ENCODE results near the gene SAMM50. TPM values are rescaled to one million over a fixed set of nuclear protein-coding genes. Genes with fewer than 3 reads are reported as not detected.

Gene SAMM50
- total RNA-seq, 2 experiments from 2014 or later: 41.9 to 42.4 TPM

GRCh38 chr22:44020981-44021380, 65.7 kb downstream of the SAMM50 start:
- H3K27ac Mint-ChIP-seq: no peak overlapping the region
- CTCF ChIA-PET: interaction anchor here (1.0 kb wide), 1 partner anchor 28 kb away, joined by 5 read pairs; no protein-coding TSS in a partner anchor

DNA sequence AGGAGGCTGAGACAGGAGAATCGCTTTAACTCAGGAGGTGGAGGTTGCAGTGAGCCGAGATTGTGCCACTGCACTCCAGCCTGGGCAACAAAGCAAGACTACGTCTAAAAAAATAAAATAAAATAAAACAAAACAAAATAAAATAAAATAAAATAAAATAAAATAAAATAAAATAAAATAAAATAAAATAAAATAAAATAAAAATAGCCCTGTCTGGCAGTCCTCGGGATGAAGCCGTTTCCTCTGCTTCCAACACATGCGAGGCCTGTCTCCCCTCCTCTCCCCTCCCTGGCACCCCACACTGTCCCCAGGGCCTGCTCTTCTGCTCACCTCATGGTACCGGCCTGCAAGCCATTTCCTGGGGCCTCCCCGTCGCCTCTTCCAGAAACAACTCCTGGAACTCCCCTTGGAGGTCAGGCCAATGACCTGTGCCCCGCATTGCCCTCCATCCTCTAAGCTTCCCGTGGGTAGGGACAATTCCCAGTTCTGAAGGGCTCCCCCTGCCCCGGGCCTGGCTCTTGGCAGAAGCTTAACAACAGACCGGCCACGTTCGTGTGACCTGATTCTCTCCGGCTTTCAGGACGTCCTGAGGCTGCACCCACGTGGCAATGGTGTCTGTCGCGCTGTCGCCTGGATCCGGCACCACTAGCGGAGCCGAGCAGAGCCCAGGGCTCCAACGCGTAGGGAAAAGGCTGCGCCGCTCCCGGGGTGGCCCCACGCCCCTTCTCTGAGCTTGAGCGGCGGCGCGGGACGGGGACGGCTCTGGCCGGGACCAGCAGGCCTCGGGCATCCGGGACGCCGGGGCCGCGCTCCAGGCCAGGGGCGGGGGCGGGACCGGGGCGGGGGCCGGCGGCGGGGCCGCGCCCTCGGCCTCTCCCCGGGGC, 68.4 kb downstream of the SAMM50 start:
- H3K4me1 Mint-ChIP-seq: peaks cover 45% of the 10 kb centered on the region
- H3K27me3 Mint-ChIP-seq: no peaks in the 10 kb centered on the region
- peak; percentile 53 for DNase-seq
- H3K27ac Mint-ChIP-seq: peak overlapping the region; percentile 71
- POLR2A ChIA-PET: interaction anchor here (0.7 to 1.8 kb wide), 11 partner anchors 9 to 211 kb away, joined by 3 to 8 read pairs (median 4); partner anchors contain the start of genes EFCAB6, PARVG and SAMM50
- H3K9me3 Mint-ChIP-seq: no peaks in the 10 kb centered on the region
- H3K36me3 Mint-ChIP-seq (ENCODE audit: low read depth): no peaks in the 10 kb centered on the region
- CTCF ChIA-PET: interaction anchor here (3.2 kb wide), 1 partner anchor 30 kb away, joined by 9 read pairs; no protein-coding TSS in a partner anchor
- H3K4me3 Mint-ChIP-seq: peak overlapping the region; percentile 81

More at GRCh38 chr22:44020981-44021380, 65.7 kb downstream of the SAMM50 start:
- H3K27me3 Mint-ChIP-seq: no peaks in the 10 kb centered on the region
- H3K36me3 Mint-ChIP-seq (ENCODE audit: low read depth): no peaks in the 10 kb centered on the region
- H3K4me3 Mint-ChIP-seq: no peak overlapping the region
- POLR2A ChIA-PET: interaction anchor here (0.8 kb wide), 1 partner anchor 67 kb away, joined by 3 read pairs; no protein-coding TSS in a partner anchor
- no peak for DNase-seq
- H3K9me3 Mint-ChIP-seq: no peaks in the 10 kb centered on the region
- H3K4me1 Mint-ChIP-seq: peaks cover 23% of the 10 kb centered on the region

DNA sequence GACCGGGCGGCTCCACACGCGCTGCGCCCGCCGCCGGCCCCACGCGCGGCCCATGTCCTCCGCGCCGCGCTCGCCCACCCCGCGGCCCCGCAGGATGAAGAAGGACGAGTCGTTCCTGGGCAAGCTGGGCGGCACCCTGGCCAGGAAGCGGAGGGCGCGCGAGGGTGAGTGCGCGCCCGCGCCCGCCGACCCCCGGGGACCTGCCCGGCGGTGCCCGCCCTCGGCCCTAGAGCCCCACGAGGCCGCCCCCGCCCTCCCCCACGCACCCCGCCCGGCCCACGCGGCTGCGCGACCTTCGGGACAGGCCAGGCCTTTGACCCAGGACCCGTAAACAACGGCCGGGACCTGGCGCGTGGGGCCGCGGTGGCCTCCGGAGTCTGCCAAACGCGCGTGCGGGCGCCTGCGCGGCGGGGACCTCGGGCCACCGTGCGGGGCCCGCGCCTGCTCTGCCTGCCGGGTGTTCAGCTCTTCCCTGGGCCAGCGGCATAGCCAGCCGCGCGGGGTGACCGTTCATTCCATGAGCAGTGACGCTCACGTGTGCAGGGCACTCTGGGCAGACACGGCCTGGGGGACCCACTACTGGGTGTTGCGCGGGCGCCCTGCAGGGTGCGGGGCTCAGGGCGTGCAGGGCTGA, 69.2 kb downstream of the SAMM50 start, which contains the start of gene PARVB:
PARVB (plus strand) TSS at position 15 of the 634 bp plus-strand sequence; CDS start at position 53, 38 bp downstream.
- no peaks in the 10 kb centered on the region for H3K36me3 Mint-ChIP-seq (ENCODE audit: low read depth)
- peak within 1 kb of the TSS; percentile 92 for H3K27ac Mint-ChIP-seq
- H3K27me3 Mint-ChIP-seq: no peaks in the 10 kb centered on the region
- H3K4me3 Mint-ChIP-seq: peak within 1 kb of the TSS; percentile 81
- CTCF ChIA-PET: interaction anchor here (0.6 to 3.2 kb wide), 2 partner anchors 10 to 31 kb away, joined by 4 to 9 read pairs; no protein-coding TSS in a partner anchor
- H3K4me1 Mint-ChIP-seq: peaks cover 46% of the 10 kb centered on the region
- peak; percentile 31 for DNase-seq
- POLR2A ChIA-PET: interaction anchor here (1.0 to 1.8 kb wide), 10 partner anchors 9 to 212 kb away, joined by 3 to 8 read pairs (median 4); partner anchors contain the start of genes EFCAB6 and PARVG
- no peaks in the 10 kb centered on the region for H3K9me3 Mint-ChIP-seq

DNA sequence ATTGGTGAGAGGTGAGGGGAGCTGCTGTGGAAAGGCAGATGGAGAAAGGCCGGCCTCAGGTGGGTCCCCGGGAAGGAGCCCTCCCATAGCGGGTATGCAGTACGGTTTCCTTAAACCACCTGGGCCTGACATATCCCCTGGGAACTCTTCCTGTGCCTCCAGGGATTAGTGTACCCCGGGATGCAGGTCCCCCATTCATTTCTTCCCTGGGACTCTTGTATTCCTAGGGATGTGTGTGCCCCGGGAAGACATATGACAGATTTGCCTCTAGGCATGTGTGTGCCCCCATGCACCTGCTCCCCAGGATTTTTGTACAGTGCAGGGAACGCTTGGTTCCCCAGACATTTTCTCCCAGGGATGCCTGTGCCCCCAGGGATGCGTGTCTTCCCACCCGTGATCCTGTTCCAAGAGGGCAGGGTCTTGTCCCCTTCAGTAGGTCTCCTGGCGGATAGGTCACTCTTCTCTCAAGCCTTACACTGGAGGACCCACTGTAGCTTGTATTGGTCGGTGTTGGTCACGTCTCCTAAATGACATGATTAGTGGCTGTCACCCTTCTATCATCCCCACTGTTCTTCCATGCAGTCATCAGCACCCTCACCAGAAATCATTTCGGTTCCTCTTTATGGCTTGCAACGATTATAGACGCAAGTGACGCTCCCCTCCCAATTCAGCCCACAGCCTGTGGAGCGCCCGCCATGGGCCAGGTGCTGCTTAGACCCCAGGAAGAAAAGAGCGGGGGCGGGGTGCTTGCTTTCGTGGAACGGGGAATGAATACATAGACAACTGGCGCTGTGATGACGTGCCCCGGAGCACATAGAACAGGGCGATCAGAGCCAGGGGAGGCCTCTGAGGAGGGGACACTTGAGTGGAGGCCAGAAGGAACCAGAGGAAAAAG, 70.2 kb downstream of the SAMM50 start:
- H3K4me3 Mint-ChIP-seq: peak overlapping the region; percentile 74
- no peaks in the 10 kb centered on the region for H3K9me3 Mint-ChIP-seq
- CTCF ChIA-PET: interaction anchor here (0.6 kb wide), 1 partner anchor 9 kb away, joined by 4 read pairs; no protein-coding TSS in a partner anchor
- POLR2A ChIA-PET: interaction anchor here (1.2 to 1.8 kb wide), 3 partner anchors 22 to 213 kb away, joined by 3 to 8 read pairs (median 5); partner anchors contain the start of gene EFCAB6
- no peaks in the 10 kb centered on the region for H3K27me3 Mint-ChIP-seq
- DNase-seq: no peak
- no peaks in the 10 kb centered on the region for H3K36me3 Mint-ChIP-seq (ENCODE audit: low read depth)
- H3K27ac Mint-ChIP-seq: peak overlapping the region; percentile 92
- H3K4me1 Mint-ChIP-seq: peaks cover 47% of the 10 kb centered on the region

DNA sequence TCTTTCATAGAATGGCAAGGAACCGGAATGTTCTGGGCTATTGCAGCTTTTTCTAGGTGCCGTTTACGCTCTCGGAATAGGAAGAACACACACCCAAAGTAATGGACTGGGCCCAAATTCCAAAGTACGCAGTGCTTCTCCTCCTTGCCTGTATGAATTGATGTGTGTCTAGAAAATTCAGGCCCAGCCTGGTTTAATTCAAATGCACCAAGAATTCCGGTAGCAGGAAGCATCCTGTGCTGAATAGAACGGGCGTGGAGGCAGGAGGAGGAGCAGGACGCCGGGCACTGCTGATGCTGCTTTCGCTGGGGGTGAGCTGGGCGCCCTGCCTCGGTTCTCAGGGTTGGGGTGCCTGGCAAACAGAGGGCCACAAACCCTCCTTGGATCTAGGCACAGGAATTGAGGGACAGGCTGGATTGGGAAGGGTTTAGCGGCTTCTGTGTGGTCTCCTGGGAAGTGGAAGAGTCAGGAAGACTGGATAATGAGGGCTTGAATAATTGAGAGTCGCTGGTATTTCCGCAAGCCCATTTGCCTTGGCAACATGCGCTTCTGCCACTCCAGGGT, 70.9 kb downstream of the SAMM50 start:
- no peaks in the 10 kb centered on the region for H3K27me3 Mint-ChIP-seq
- H3K27ac Mint-ChIP-seq: peak overlapping the region; percentile 92
- ChIA-PET POLR2A (interaction anchor here (1.0 to 1.4 kb wide), 3 partner anchors 30 to 155 kb away, joined by 5 to 6 read pairs (median 6); partner anchors contain the start of genes PARVG and SAMM50), CTCF (no interaction called here)
- H3K36me3 Mint-ChIP-seq (ENCODE audit: low read depth): no peaks in the 10 kb centered on the region
- DNase-seq: no peak
- H3K4me1 Mint-ChIP-seq: peaks cover 55% of the 10 kb centered on the region
- H3K9me3 Mint-ChIP-seq: no peaks in the 10 kb centered on the region
- H3K4me3 Mint-ChIP-seq: peak overlapping the region; percentile 74

GRCh38 chr22:44026630-44027511, 71.6 kb downstream of the SAMM50 start:
- Mint-ChIP-seq H3K36me3 (ENCODE audit: low read depth) (no peaks in the 10 kb centered on the region), H3K4me1 (peaks cover 62% of the 10 kb centered on the region), H3K4me3 (peak overlapping the region; percentile 74), H3K27me3 (no peaks in the 10 kb centered on the region), H3K9me3 (no peaks in the 10 kb centered on the region), H3K27ac (peak overlapping the region; percentile 92)
- peak; percentile 82 for DNase-seq
- ChIA-PET POLR2A (interaction anchor here (0.9 to 1.4 kb wide), 4 partner anchors 31 to 598 kb away, joined by 3 to 6 read pairs (median 6); partner anchors contain the start of genes PARVG and SAMM50), CTCF (no interaction called here)

DNA sequence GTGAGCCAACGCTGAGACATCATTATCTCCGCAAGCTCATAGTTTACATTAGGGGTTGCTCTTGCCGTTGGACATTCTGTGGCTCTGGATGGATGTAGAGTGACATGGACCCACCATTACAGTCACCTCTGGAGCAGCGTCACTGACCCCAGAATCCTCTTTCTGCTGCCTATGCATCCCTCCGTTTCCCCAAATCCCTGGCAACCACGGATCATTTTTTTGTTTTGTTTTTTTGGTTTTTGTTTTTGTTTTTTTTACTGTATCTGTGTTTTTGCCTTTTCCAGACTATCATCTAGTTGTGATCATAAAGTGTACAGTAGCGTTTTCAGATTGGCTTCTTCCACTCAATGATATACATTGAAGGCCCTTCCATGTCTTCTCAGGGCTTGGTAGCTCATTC, 72.8 kb downstream of the SAMM50 start:
- H3K27me3 Mint-ChIP-seq: no peaks in the 10 kb centered on the region
- ChIA-PET POLR2A (no interaction called here), CTCF (interaction anchor here (1.0 kb wide), 1 partner anchor 35 kb away, joined by 3 read pairs; no protein-coding TSS in a partner anchor)
- no peaks in the 10 kb centered on the region for H3K9me3 Mint-ChIP-seq
- no peak for DNase-seq
- peak overlapping the region; percentile 37 for H3K27ac Mint-ChIP-seq
- H3K4me1 Mint-ChIP-seq: peaks cover 55% of the 10 kb centered on the region
- H3K36me3 Mint-ChIP-seq (ENCODE audit: low read depth): no peaks in the 10 kb centered on the region
- H3K4me3 Mint-ChIP-seq: no peak overlapping the region

- no peaks in the 10 kb centered on the region for H3K27me3 Mint-ChIP-seq
- H3K27ac Mint-ChIP-seq: no peak overlapping the region
- no peaks in the 10 kb centered on the region for H3K9me3 Mint-ChIP-seq
- ChIA-PET CTCF (no interaction called here), POLR2A (no interaction called here)
- H3K36me3 Mint-ChIP-seq (ENCODE audit: low read depth): no peaks in the 10 kb centered on the region
- H3K4me1 Mint-ChIP-seq: peaks cover 51% of the 10 kb centered on the region
- H3K4me3 Mint-ChIP-seq: no peak overlapping the region
- DNase-seq: no peak
These were observed 73.8 kb downstream of the SAMM50 start for GRCh38 chr22:44029069-44029468.

- no peaks in the 10 kb centered on the region for H3K36me3 Mint-ChIP-seq (ENCODE audit: low read depth)
These were observed 74.9 kb downstream of the SAMM50 start for GRCh38 chr22:44030051-44030701.

GRCh38 chr22:44030702-44031082, 75.5 kb downstream of the SAMM50 start:
- H3K4me3 Mint-ChIP-seq: no peak overlapping the region
- peak overlapping the region; percentile 64 for H3K27ac Mint-ChIP-seq
- no peaks in the 10 kb centered on the region for H3K27me3 Mint-ChIP-seq
- H3K4me1 Mint-ChIP-seq: peaks cover 43% of the 10 kb centered on the region
- DNase-seq: no peak
- H3K36me3 Mint-ChIP-seq (ENCODE audit: low read depth): no peaks in the 10 kb centered on the region
- POLR2A ChIA-PET: no interaction called here
- CTCF ChIA-PET: interaction anchor here (0.8 to 1.1 kb wide), 2 partner anchors 34 to 37 kb away, joined by 3 read pairs; no protein-coding TSS in a partner anchor
- no peaks in the 10 kb centered on the region for H3K9me3 Mint-ChIP-seq

More at GRCh38 chr22:44030051-44030701, 74.9 kb downstream of the SAMM50 start:
- DNase-seq: no peak
- Mint-ChIP-seq H3K4me3 (no peak overlapping the region), H3K27ac (peak overlapping the region; percentile 64), H3K9me3 (no peaks in the 10 kb centered on the region), H3K27me3 (no peaks in the 10 kb centered on the region), H3K4me1 (peaks cover 48% of the 10 kb centered on the region)
- POLR2A ChIA-PET: no interaction called here
- CTCF ChIA-PET: interaction anchor here (0.8 kb wide), 1 partner anchor 37 kb away, joined by 3 read pairs; no protein-coding TSS in a partner anchor
